SH-SY5Y (cell line): Measurements from ENCODE around the gene MAP1B.

Experiments used
- GATA2 ChIP-seq: IDR thresholded peaks from 2 replicates; pipeline ENCODE4 v1.6.1; 2011; ENCODE audit warnings: mild to moderate bottlenecking, low read depth, low read length
- GATA3 ChIP-seq: IDR thresholded peaks from 2 replicates; pipeline ENCODE4 v1.6.1; 2011; ENCODE audit warnings: low read depth, mild to moderate bottlenecking, low read length, moderate library complexity

The MAP1B gene

GRCh38 chr5:72223371-72223770, 116.1 kb downstream of the MAP1B start:
- TF ChIP-seq GATA2, result no peak
- no peak for TF ChIP-seq GATA3

DNA sequence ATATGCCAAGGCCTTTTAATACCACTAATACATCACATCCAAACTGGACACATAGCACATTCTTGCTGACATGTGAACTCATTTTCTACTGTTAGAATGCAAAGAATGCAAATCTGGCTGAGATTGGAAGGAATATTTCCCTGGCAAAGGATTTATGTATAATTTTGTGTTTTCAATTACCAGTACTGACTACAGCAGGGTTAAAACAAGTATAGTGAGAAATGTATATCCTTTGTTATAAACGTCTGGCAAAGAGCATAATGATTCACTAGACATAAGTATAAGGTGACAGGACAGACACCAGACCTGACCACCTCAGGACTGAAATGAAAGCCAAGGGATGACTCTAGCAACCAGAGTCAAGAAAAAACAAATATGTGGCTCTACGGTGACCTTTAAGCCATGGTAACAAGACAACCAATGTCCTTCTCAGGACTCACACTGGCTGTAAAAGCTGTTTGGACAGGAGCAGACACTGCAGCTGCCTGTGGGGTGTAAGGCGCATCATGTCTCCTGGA, 117.7 kb downstream of the MAP1B start:
- TF ChIP-seq GATA2 (no peak), GATA3 (no peak)

- TF ChIP-seq GATA3 (no peak), GATA2 (no peak)
Observed at GRCh38 chr5:72225741-72226140, 118.5 kb downstream of the MAP1B start.

- no peak for TF ChIP-seq GATA3
- TF ChIP-seq GATA2, result no peak
Observed at GRCh38 chr5:72226950-72227349, 119.7 kb downstream of the MAP1B start.

DNA sequence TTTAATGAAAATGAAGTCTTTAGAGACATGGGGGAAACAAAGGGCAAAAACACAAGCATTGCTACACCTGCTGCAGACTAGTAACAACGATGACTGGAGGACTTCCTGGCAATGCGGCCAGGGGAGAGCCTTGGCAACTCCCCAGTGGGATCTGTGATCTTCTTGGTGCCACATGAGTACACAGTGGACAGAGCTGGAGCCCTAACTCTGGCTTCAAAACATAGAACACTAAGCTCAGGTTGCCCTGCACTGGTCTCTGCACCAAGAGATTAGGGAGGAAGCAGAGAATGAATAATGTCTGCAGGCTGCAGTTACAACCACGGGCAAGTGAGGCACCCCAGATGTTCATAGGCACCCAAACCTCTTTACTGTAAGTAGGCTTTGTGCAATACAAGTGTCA, 121.7 kb downstream of the MAP1B start:
- TF ChIP-seq GATA2, result no peak
- TF ChIP-seq GATA3, result no peak

DNA sequence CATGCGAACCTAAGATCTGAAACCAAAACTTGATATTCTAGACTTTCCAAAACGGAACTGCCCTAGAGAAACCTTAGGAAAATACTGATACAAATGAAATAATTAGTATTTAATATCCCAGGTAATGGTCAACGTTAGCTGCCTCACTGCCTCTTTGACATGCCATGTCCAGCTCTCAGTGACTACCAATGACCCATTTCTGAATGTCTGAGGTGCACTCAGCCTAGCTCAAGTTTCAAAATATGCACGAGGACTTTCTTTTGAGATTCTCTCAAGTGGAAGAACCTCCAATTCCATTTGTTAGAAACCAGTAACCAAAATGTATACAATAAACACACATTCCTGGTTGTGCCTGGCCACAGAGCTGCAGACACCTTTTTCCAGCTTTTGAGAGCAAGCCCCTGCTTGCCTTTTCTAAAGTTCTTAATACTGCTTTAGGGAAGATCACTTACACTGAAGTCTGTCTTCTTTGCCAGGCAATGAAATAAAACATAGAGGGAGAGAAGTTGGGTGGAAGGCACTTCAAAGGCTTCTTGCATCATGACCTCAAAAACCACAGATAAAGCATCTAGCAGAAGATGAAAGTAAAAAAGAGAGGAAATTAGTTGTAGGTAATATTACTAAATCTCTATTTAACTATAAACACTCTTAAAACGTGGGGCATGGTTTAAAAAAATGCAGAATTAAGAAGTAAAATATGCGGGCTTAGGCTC, 124.9 kb downstream of the MAP1B start:
- TF ChIP-seq GATA2, result no peak
- no peak for TF ChIP-seq GATA3

- TF ChIP-seq GATA2 (no peak), GATA3 (no peak)
Observed at GRCh38 chr5:72232838-72233237, 125.6 kb downstream of the MAP1B start.

DNA sequence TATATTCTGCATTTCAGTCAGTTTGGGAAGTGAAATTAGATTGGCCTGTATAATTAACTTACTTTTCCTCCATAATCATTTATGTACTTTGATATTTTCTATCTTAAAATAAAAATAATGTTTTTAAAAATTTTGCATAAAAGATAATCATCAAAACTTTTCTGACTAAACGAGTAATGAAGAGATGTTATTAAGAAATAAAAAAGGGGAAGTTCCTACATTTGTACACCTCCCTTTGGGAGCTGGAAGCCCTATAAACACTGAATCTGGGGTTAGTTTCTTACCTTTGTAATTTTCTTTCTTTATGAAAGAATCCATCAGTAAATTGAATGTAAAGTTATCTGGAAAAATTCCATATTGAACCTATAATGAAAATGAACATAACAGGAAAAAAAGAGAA, 126.6 kb downstream of the MAP1B start:
- TF ChIP-seq GATA2, result no peak
- TF ChIP-seq GATA3, result no peak

- no peak for TF ChIP-seq GATA3
- TF ChIP-seq GATA2, result no peak
Observed at GRCh38 chr5:72234265-72234700, 127.0 kb downstream of the MAP1B start.

DNA sequence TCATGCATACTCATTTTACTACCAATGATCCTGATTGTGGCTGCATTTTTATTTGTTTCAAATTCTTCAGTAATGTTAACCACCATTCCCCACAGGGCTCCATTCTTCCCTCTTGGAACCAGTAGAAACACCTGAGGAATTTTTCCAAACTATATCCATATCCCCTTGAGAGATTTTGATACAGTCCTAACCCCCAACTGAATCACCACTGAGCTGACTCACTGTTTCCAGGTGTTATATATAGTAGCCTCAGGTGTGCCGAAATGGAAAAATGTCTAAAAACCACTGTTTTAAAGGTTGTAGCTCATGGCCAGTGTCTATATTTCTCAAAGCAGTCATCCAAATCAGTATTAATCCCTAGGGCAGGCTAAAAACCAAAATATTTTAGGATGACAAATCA, 127.6 kb downstream of the MAP1B start:
- TF ChIP-seq GATA3 (no peak), GATA2 (no peak)

DNA sequence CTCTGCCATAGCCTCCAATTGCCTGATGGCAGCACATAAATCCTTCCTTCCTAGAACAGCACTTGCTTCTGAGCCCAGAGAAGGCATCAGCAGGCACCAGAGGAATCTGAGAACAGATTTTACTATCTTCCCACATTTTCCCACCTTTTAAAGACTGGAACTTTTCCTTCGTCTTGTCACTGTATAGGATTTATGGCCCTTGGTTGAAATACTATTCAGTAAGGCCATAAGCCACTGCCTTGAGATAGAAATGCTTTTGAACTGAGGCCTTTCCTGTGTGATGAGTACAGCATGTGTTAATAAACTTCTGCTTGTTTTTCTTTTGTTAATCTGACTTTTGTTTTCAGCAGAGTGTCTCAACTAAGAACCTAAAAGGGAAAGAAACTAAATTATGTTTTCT, 128.4 kb downstream of the MAP1B start:
- TF ChIP-seq GATA3, result no peak
- TF ChIP-seq GATA2, result no peak

DNA sequence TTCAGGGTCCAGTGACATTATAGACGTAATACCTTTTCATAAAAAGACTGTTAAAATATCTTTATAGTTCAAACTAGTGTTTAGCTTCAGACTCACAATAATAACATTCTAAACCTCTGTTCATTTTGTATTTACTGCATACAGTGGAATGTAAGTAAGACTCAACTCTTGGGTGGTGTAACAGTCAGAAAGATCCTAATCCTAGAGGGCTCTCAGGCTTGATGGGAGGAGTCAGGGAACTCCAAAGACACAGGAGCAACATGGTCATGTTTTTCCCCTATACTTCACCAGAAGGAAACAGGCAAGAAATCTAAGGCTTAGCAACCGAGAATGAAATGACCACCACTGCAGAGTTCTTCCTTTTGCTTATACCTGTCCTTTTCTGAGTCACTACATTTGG, 130.1 kb downstream of the MAP1B start:
- TF ChIP-seq GATA3, result no peak
- TF ChIP-seq GATA2, result no peak

DNA sequence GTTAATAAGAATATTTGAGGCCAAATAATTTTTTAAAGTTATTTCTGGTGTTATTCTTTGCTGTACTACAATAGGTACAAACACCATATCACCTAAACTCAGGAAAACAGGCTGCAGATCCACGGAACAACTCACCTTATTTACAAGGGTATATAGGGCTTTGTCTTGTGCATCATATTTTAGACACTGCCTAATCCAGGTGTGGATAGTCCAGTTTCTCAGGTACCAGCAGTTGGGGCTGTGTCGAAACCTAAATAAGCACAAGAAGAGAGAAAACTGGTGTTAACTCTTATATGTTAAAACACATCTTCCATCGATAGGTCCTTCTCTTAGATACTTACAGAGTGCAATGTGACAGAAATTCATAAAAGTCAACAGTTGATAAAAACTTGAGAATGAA, 130.6 kb downstream of the MAP1B start:
- TF ChIP-seq GATA3 (no peak), GATA2 (no peak)

DNA sequence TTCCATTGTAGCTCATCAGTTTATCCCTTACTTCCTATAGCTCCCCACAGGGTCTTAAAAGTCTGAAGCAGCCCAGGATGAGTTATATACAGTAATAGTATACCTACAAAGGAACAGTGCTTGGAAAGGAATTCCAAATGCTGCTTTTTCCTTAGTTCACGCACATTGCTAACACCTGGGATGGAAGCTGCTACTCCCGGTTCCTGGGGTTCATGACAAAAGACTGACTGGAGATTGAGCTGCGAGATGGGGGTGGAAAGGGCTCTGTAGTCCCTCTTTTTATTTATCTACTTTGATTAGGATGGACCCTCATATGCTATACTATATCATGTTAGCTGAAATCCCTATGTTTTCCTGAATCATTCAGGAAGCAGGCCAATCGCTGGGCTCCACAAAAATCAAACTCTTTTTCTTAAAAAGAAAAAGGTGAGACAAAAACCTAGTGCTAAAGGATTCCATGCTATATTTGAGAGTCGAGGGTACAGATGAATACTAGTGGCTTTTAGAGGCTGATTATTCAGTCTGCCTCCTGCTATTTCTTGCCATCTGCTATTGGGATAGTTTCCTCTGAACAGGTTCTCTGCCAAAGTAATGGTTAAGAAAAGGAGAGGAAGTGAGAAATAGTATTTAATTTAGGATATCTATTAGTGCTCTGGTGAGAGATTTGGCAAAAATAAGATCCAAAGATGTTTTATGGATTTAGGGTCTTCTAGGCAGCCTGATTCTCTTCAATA, 131.6 kb downstream of the MAP1B start:
- TF ChIP-seq GATA3, result no peak
- no peak for TF ChIP-seq GATA2

DNA sequence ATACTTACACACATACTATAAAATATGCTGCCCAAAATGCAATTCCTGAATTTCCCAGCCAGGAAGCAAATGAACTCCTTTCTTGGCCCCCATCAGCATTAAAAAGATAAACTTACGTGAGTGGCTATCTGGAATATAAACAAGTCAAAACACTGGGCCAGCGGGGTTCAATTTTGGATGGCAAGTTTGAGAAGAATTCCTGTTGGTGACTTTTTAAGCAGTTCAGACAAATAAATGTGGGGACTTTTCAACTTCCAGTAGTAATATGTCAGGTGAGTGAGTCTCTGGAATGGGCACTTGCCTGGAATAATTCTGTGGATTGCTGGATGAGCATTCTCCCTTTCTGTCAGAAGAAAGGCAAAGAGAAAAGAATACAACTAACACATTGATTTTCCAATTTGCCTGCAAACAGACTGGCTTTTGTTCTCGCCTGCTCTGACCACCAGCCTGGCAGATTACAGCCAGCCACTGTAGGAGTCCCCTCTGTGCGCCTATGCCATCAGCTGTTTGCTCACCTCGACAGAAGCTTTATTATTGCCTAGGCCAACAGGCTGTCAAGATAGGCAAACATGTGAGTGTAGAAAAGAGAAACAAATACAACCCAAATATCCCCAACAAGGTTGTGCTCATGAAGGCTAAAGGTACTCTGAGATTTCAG, 134.2 kb downstream of the MAP1B start:
- TF ChIP-seq GATA3, result no peak
- no peak for TF ChIP-seq GATA2

DNA sequence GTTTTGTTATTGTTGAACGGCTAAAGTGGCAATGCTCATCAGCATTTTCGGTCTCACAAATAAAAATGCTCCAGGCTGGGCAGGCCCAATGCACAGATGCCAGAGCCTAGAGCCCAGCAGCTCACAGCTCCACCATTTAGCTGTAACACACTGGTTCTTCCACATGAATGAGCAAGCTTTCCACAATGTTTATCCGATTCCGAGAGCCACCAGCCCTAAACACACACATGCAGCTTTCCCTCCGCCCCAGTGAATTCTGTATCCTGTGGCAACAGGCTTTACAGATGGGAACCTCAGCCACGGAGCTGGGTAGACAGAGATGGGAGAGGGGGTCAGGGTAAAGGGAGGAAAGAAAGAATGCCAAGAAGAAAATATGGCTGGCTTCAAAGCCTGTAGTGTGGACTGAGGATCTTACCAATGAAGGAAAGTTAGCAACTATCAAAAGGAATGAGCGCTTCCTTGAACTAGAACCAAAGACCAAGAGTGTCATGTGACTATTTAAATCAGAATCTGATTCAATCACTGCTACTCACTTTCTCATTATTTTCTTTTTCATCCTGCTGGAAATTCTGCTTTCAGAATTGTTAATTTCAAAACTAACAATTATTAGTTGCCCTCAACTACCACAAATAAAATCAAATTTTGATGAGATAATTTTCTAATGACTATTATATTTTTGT, 135.7 kb downstream of the MAP1B start:
- no peak for TF ChIP-seq GATA2
